Right kidney (tissue), 9 donors: ENCODE data around the gene MRPL23.

Source experiments
- DNase-seq: peaks from one replicate; pipeline ENCODE4 v3.0.0-alpha.2; 2016
- long read RNA-seq, 8 donors: transcript quantifications; one replicate each; lab custom pipeline, GENCODE V29; 2026

Gene MRPL23
- long read RNA-seq, donor 1, transcript MRPL23-205 (5 exons, 736 nt), result major isoform, 36 of 38 reads
- long read RNA-seq, donor 1, partial matches to known transcripts, result 0 of 38 reads
- long read RNA-seq, donor 1, other reads (novel, unspliced or antisense), result 0 of 38 reads
- long read RNA-seq, donor 2, transcript MRPL23-205 (5 exons, 736 nt), result major isoform, 40 of 1,595 reads
- long read RNA-seq, donor 2, partial matches to known transcripts, result 1,153 of 1,595 reads
- long read RNA-seq, donor 2, other reads (novel, unspliced or antisense), result 401 of 1,595 reads
- long read RNA-seq, donor 3, transcript MRPL23-205 (5 exons, 736 nt), result major isoform, 15 of 16 reads
- long read RNA-seq, donor 3, partial matches to known transcripts, result 0 of 16 reads
- long read RNA-seq, donor 3, other reads (novel, unspliced or antisense), result 0 of 16 reads
- long read RNA-seq, donor 4, transcript MRPL23-205 (5 exons, 736 nt), result major isoform, 35 of 36 reads
- long read RNA-seq, donor 4, partial matches to known transcripts, result 0 of 36 reads
- long read RNA-seq, donor 4, other reads (novel, unspliced or antisense), result 0 of 36 reads
- long read RNA-seq, donor 5, transcript MRPL23-205 (5 exons, 736 nt), result major isoform, 45 of 1,660 reads
- long read RNA-seq, donor 5, partial matches to known transcripts, result 1,240 of 1,660 reads
- long read RNA-seq, donor 5, other reads (novel, unspliced or antisense), result 374 of 1,660 reads
- long read RNA-seq, donor 6, transcript MRPL23-205 (5 exons, 736 nt), result major isoform, 48 of 56 reads
- long read RNA-seq, donor 6, partial matches to known transcripts, result 8 of 56 reads
- long read RNA-seq, donor 6, other reads (novel, unspliced or antisense), result 0 of 56 reads
- long read RNA-seq, donor 7, transcript MRPL23-205 (5 exons, 736 nt), result major isoform, 69 of 4,570 reads
- long read RNA-seq, donor 7, partial matches to known transcripts, result 4,348 of 4,570 reads
- long read RNA-seq, donor 7, other reads (novel, unspliced or antisense), result 150 of 4,570 reads
- long read RNA-seq, donor 8, transcript MRPL23-205 (5 exons, 736 nt), result major isoform, 43 of 50 reads
- long read RNA-seq, donor 8, partial matches to known transcripts, result 6 of 50 reads
- long read RNA-seq, donor 8, other reads (novel, unspliced or antisense), result 0 of 50 reads

- DNase-seq, result no peak
Measured at GRCh38 chr11:1946812-1947484, at the start of gene MRPL23. Gene MRPL23 (plus strand): TSS chr11:1947332. CDS start chr11:1947363, 31 bp downstream.

DNA sequence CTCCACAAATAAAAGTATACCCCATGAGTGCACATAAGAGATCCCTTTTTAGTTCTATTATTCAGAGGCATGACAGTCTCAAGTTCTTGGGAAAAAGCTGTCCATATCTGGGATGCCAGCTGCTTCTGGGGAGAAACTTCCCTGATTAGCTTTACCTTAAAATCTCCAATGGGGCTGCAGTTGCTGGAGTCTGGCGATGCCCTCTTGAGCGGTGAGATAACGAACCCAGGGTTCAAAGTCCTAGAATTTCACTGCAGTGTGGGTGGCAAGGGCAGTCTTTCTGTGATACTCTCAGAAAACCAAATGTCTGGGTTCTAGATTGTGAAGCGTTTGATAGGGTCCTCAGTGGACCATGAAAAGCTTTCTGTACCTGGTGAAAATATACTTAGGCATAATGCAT is 48.0 kb upstream of the MRPL23 start:
- no peak for DNase-seq

GRCh38 chr11:1899686-1900085 is 47.4 kb upstream of the MRPL23 start:
- no peak for DNase-seq

DNA sequence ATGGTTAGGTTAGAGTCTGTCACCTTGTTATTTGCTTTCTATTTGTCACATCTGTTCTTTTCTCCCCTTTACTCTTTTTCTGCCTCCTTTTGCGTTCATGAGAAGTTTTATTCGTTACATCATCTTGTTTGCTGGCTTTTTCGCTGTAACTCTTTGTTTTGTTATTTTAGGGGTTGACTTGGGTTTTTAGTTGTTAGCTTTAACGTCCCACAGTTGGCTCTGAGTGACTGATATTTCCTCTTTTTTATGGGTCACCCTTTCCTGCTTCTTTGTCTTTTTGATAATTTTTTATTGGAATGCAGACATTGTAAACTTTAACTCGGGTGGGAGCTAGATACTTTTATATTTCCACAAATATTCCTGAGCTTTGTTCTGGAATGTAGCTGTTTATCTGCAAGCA is 41.0 kb upstream of the MRPL23 start:
- no peak for DNase-seq

DNA sequence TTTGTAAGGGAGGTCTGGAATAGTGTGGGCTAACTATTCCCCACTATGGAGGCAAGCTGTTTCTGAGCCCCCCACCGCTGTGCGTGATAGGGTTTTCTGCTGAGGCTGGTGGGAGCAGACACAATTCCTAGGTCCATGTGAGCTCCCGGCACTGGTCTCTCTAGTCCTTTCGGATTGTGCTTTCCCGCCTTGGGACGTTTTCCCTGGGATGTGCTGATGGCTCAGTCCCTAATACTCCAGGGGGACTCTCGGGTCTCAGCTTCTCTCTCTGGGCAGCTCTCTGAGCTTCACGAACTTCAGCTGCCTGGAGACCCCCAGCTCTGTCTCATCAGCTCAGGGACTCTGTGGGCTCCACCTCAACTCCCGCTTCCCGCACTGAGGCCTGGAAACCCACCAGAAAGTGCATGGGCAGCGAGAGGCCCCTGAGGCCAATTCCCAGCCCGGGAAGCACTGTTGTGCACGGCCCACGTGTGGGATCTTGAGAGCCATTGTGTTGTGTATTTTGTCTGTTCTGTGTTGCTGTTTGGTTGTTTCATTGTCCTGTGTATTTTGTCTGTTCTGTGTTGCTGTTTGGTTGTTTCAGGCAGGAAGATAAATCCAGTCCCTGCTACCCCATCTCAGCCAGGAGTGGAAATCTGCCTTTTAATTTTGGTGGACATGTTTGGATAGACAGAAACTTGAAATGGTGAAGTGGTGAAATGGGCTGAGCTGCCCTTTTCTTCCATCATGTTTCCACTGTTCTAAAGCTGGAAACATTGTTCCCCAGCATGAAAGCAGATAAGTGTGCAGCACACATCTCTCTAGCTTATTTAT is 40.3 kb upstream of the MRPL23 start:
- no peak for DNase-seq

DNA sequence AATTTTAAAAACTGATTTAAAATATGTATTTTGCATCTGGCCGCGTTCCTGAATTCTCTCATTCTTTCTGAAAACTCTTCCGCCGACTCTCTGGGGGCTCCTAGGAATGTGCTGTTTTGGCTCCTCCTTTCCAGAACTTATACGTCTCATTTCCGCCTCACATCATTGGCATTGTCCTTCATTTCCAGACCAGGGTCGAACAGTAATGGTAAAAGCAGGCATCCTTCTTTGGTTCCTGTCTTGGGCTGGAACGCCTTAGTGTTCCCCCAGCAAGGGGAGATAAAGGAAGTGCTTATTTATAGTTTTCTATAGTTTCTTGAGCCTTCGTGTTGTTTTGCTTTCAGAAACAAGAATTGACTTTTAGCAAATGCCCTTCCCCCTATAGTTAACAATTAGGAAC is 38.5 kb upstream of the MRPL23 start:
- no peak for DNase-seq

GRCh38 chr11:1909524-1909923 is 37.6 kb upstream of the MRPL23 start:
- DNase-seq, result no peak

DNA sequence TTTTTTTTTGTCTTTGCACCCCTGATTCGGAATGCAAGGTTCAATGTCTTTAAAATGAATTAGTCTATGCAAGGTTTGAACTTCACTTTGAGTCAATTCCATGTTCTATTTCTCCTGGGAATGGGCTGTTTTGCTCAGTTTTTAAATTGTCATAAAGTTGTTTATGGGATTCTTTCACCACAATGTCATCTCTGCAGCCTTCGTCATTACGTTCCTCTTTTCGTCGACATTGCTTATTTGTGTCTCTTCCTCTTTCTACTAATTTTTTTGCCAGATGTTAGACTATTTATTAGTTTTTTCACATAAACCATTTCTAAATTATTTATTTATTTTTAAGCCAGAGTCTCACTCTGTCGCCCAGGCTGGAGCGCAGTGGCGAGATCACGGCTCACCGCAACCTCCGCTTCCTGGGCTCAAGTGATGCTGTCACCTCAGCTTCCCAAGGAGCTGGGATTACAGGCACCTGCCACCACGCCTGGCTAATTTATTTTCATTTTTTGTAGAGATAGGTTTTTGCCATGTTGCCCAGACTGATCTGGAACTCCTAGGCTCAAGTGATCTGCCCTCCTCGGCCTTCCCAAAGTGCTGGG is 34.7 kb upstream of the MRPL23 start:
- no peak for DNase-seq

- DNase-seq, result no peak
Measured at GRCh38 chr11:1913271-1914060, 33.7 kb upstream of the MRPL23 start.

DNA sequence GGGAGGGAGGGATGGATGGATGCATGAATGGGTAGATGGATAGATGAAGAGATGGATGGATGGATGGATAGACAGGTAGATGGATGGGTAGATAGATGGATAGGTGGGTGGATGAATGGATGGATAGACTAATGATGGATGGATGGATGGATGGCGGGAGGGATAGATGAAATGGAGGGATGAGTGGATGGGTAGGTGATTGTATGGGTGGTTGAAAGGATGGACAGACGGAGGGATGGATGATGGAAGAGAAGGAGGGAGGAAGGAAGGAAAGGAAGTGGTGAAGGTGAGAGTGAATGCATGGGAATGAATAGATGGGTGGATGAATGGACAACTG is 31.4 kb upstream of the MRPL23 start:
- no peak for DNase-seq

- DNase-seq, result no peak
Measured at GRCh38 chr11:1916132-1916985, 30.8 kb upstream of the MRPL23 start.

DNA sequence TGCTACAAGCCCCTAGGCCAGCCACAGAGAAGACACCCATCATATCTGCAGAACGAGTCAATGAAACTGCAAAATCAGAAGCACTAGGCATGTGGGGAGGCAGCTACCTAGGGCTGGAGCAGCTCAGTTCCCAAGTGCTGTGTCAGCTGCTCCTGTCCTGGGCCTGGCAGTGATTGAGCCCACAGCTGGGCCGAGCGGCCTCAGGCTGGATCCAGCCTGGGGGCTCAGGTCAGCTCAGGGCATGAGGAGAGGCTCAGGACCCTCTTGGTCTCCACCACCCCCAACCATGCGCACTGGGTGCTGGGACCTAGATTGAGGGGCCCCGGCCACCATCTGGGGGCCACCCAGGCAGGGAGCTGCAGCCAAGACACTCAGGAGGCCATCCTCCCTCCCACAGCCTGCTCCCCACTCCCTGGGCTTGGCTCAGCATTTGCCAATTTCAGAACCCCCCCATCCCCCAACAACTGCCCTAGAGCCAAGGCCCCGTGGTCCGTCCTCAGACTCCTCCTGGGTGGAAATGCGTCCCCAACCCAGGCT is 30.1 kb upstream of the MRPL23 start:
- no peak for DNase-seq

- DNase-seq, result no peak
Measured at GRCh38 chr11:1917523-1918435, 29.4 kb upstream of the MRPL23 start.

GRCh38 chr11:1918436-1919315 is 28.5 kb upstream of the MRPL23 start:
- DNase-seq, result no peak

DNA sequence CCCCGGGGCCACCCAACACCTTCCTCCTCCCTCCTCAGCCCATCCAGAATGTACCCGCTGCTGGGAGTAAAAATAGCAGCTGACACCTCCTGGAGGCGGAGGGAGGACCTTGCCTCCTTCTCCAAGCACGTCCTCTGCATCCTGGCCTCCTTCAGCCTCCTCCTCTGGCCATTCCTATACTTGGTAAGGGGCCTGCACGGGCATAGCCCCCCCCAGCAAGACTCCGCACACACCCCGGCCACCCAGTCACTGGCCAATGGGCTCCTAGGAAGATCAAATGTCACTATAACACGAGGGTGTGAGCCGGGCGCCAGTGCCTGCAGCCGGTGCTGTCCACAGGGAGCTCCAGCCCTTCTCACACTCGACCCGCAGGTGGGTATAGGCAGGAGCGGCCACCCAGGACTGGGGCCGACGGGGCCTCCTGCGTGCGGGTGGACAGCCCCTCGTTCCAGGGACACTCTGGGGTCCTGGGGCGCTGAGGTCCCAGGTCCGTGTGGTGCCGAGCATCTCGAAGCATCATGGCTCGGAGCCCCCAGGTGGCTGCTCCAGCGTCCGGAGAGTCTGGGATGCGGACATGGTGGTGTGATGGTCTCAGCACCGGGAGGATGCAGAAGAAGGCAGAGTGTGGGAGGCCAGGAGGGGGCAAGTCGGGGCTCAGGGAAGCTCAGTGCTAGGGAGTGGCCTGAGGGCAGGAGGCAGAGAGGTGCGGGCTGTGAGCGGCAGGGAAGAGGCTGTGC is 27.6 kb upstream of the MRPL23 start, which contains the start of gene TNNT3:
TSS of gene TNNT3 (plus strand) at position 313 of the 737 bp plus-strand sequence. CDS start 3,172 bp downstream, outside the sequence.
- no peak for DNase-seq
